ENCODE measurements around the gene ERFE. TPM values are rescaled to one million over a fixed set of nuclear protein-coding genes. Genes with fewer than 3 reads are reported as not detected.

Gene ERFE
- total RNA-seq, 4 donors from 2014 or later = 0.19 TPM; not detected in 3

GRCh38 chr2:238121511-238122286 is 37.1 kb upstream of the ERFE start:
- TF ChIP-seq CTCF (IDR thresholded peaks at IDR 0.05) (no peak), POLR2A (IDR thresholded peaks at IDR 0.05) (no peak)
- Histone ChIP-seq H3K4me1 (peaks cover 0 to 8% (median 0%) of the 10 kb centered on the region in 3 donors), H3K27ac (no peak overlapping the region), H3K36me3 (no peaks in the 10 kb centered on the region), H3K4me3 (no peak overlapping the region), H3K9me3 (no peaks in the 10 kb centered on the region), H3K27me3 (peaks cover 0 to 32% (median 0%) of the 10 kb centered on the region in 4 donors)
- WGBS, 2 donors = 86 to 91% methylated on average over 2 to 8 of the region's 27 CpGs
- no peak for DNase-seq
- intact Hi-C loops (cut with DNase I) = no loop called here

GRCh38 chr2:238122287-238123217 is 36.2 kb upstream of the ERFE start:
- no peak overlapping the region for H3K27ac ChIP-seq
- no peak for DNase-seq
- H3K4me3 ChIP-seq = no peak overlapping the region
- peaks cover 0 to 24% (median 0%) of the 10 kb centered on the region in 4 donors for H3K27me3 ChIP-seq
- WGBS, 2 donors = 82 to 83% methylated on average over 8 to 12 of the region's 29 CpGs
- intact Hi-C loops (cut with DNase I) = no loop called here
- H3K36me3 ChIP-seq = no peaks in the 10 kb centered on the region
- TF ChIP-seq CTCF (IDR thresholded peaks at IDR 0.05) (no peak), POLR2A (IDR thresholded peaks at IDR 0.05) (no peak)
- H3K4me1 ChIP-seq = peaks cover 0 to 15% (median 0%) of the 10 kb centered on the region in 3 donors
- no peaks in the 10 kb centered on the region for H3K9me3 ChIP-seq

- peaks cover 0 to 23% (median 0%) of the 10 kb centered on the region in 3 donors for H3K4me1 ChIP-seq
- no peak for DNase-seq
- peaks cover 0 to 22% (median 0%) of the 10 kb centered on the region in 4 donors for H3K27me3 ChIP-seq
- intact Hi-C loops (cut with DNase I) = no loop called here
- TF ChIP-seq POLR2A (IDR thresholded peaks at IDR 0.05) (no peak), CTCF (IDR thresholded peaks at IDR 0.05) (no peak)
- H3K4me3 ChIP-seq = no peak overlapping the region
- H3K36me3 ChIP-seq = no peaks in the 10 kb centered on the region
- 50 to 92% methylated on average over 3 to 4 of the region's 22 CpGs for WGBS, 2 donors
- no peaks in the 10 kb centered on the region for H3K9me3 ChIP-seq
- no peak overlapping the region for H3K27ac ChIP-seq
Measured at GRCh38 chr2:238123218-238123971, 35.4 kb upstream of the ERFE start.

- Histone ChIP-seq H3K4me1 (peaks cover 0 to 23% (median 0%) of the 10 kb centered on the region in 3 donors), H3K9me3 (no peaks in the 10 kb centered on the region), H3K27me3 (peaks cover 0 to 22% (median 0%) of the 10 kb centered on the region in 4 donors), H3K4me3 (no peak overlapping the region), H3K27ac (no peak overlapping the region), H3K36me3 (no peaks in the 10 kb centered on the region)
- intact Hi-C loops (cut with DNase I) = no loop called here
- 72 to 82% methylated on average over 7 to 10 of the region's 14 CpGs for WGBS, 2 donors
- no peak for DNase-seq
- TF ChIP-seq POLR2A (IDR thresholded peaks at IDR 0.05) (no peak), CTCF (IDR thresholded peaks at IDR 0.05) (no peak)
Measured at GRCh38 chr2:238123991-238124470, 34.7 kb upstream of the ERFE start.

Measured in esophagus squamous epithelium (tissue), 5 donors.